Measurements from ENCODE around the gene LRRC74A. TPM values are rescaled to one million over a fixed set of nuclear protein-coding genes. Genes with fewer than 3 reads are reported as not detected.

The LRRC74A gene
- total and polyA plus RNA-seq, 4 donors, result 4.4 TPM; not detected in 3

- Histone ChIP-seq H3K4me3 (ENCODE audit: low read length in 2 of 2) (peak within 1 kb of the TSS; percentile 63 to 77), H3K27me3 (ENCODE audit: control insufficient read depth in 1 of 2, insufficient read depth in 2 of 2, low read length in 1 of 2) (no peaks in the 10 kb centered on the region), H3K4me1 (ENCODE audit: control insufficient read depth in 1 of 2, insufficient read depth in 2 of 2, low read length in 2 of 2) (peaks cover 0 to 3% of the 10 kb centered on the region in 2 donors), H3K27ac (ENCODE audit: low read depth in 1 of 2, low read length in 2 of 2) (peak within 1 kb of the TSS in 1 of 2 donors; percentile 37), H3K36me3 (ENCODE audit: control insufficient read depth in 1 of 2, insufficient read depth in 2 of 2, low read length in 1 of 2) (peaks cover 0 to 2% of the 10 kb centered on the region in 2 donors), H3K9me3 (ENCODE audit: control insufficient read depth, low read length) (no peaks in the 10 kb centered on the region)
- DNase-seq (peak; percentile 97 to 98), ATAC-seq (ENCODE audit: low FRiP score) (peak; percentile 94)
- 5 to 9% methylated on average over 40 to 69 of the region's 69 CpGs for WGBS, 2 donors
- intact Hi-C loops (cut with DNase I), result loop anchor here in 1 of 2 donors (5.0 kb wide), 1 partner anchor 40 kb away; no protein-coding TSS in a partner anchor
Observed at GRCh38 chr14:76812422-76813383, 13.5 kb upstream of the LRRC74A start, which contains the start of gene ANGEL1. Gene ANGEL1, minus strand, starts transcription at chr14:76812882. Its CDS starts 55 bp downstream, at chr14:76812827.

DNA sequence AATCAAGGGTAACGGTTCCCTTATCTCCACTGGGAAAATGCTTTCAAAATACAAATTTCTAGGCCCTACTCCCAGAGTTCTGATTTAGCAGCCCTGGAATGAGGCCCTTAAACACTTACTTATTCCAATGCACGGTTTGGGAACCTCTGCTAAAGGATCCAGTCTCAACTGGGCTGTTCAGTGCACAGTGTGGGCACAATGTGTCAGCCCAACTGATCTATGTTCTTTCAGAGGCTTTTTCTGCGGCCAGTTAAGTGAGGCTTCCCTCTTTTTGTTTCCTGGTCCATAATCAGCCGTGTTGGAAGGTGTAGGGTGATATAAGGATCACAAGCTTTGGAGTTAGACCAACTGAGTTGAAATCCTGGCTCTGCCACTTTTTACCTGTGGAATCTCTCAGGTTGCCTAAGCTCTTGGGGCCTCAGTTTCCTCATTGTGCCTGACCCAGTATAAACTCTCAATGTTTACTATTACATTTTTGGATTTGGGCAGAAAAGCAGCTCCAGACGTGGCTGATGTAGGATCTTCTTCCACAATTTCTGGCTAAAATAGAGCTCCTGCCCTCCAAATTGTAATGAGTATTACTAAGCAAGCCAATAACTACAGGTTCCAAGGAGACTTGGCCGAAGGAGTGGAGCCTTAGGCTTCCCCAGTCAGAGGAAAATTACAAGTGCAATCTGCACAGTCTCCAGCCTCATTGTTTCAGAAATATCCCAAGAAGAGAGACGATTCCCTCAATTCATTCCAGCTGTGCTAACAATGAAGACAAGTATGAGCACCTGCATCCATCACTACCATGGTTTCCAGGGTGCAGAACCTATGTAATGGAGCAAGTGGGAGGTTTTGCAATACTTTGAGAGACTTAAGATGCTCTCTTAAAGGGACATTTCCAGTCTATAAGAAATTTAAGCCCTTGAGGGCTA, 11.2 kb upstream of the LRRC74A start:
- Histone ChIP-seq H3K36me3 (ENCODE audit: control insufficient read depth in 1 of 2, insufficient read depth in 2 of 2, low read length in 1 of 2) (no peaks in the 10 kb centered on the region), H3K4me3 (ENCODE audit: low read length in 2 of 2) (no peak overlapping the region), H3K27ac (ENCODE audit: low read depth in 1 of 2, low read length in 2 of 2) (no peak overlapping the region), H3K4me1 (ENCODE audit: control insufficient read depth in 1 of 2, insufficient read depth in 2 of 2, low read length in 2 of 2) (peaks cover 0 to 3% of the 10 kb centered on the region in 2 donors), H3K9me3 (ENCODE audit: control insufficient read depth, low read length) (no peaks in the 10 kb centered on the region), H3K27me3 (ENCODE audit: control insufficient read depth in 1 of 2, insufficient read depth in 2 of 2, low read length in 1 of 2) (no peaks in the 10 kb centered on the region)
- no peak for DNase-seq
- WGBS, 2 donors, result 14 to 20% methylated on average over 7 of the region's 7 CpGs
- ATAC-seq (ENCODE audit: low FRiP score), result no peak
- intact Hi-C loops (cut with DNase I), result loop anchor here in 1 of 2 donors (5.0 kb wide), 1 partner anchor 43 kb away; no protein-coding TSS in a partner anchor

GRCh38 chr14:76820700-76821099, 5.5 kb upstream of the LRRC74A start:
- Histone ChIP-seq H3K9me3 (ENCODE audit: control insufficient read depth, low read length) (no peaks in the 10 kb centered on the region), H3K4me1 (ENCODE audit: control insufficient read depth in 1 of 2, insufficient read depth in 2 of 2, low read length in 2 of 2) (no peaks in the 10 kb centered on the region), H3K27me3 (ENCODE audit: control insufficient read depth in 1 of 2, insufficient read depth in 2 of 2, low read length in 1 of 2) (no peaks in the 10 kb centered on the region), H3K36me3 (ENCODE audit: control insufficient read depth in 1 of 2, insufficient read depth in 2 of 2, low read length in 1 of 2) (no peaks in the 10 kb centered on the region), H3K27ac (ENCODE audit: low read depth in 1 of 2, low read length in 2 of 2) (no peak overlapping the region), H3K4me3 (ENCODE audit: low read length in 2 of 2) (no peak overlapping the region)
- WGBS, 2 donors, result 82 to 87% methylated on average over 2 of the region's 2 CpGs
- intact Hi-C loops (cut with DNase I), result no loop called here
- DNase-seq, result no peak
- ATAC-seq (ENCODE audit: low FRiP score), result no peak

DNA sequence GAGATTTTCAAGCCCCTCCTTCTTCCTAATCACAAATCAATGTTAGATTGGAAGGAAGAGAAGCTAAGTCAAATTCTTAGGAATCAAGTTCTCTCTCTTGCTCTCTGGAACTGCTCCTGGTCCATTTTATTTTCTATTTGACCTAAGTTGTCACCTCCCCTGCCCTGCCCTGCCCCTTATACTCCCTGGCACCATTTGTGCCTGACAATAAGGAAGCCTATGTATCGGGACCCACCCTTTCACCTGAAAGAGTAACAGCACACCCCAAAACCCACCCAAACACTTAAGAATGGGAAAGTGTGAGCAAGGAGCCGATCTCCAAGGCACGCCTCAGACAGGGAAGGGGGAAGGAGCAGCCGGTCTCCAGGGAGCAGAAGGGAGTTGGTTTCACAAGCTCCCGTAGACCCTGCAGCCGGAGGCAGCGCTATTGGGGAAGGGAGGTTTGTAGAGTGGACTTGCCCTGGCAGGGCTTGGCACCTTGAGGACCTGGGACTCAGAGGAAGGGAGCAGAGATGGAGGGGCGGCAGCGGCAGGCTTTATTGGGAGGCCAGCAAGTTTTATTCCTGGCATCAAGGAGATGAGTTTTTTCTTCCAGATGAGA, 1.6 kb downstream of the LRRC74A start:
- H3K36me3 ChIP-seq (ENCODE audit: control insufficient read depth in 1 of 2, insufficient read depth in 2 of 2, low read length in 1 of 2), result no peaks in the 10 kb centered on the region
- DNase-seq (no peak), ATAC-seq (ENCODE audit: low FRiP score) (no peak)

DNA sequence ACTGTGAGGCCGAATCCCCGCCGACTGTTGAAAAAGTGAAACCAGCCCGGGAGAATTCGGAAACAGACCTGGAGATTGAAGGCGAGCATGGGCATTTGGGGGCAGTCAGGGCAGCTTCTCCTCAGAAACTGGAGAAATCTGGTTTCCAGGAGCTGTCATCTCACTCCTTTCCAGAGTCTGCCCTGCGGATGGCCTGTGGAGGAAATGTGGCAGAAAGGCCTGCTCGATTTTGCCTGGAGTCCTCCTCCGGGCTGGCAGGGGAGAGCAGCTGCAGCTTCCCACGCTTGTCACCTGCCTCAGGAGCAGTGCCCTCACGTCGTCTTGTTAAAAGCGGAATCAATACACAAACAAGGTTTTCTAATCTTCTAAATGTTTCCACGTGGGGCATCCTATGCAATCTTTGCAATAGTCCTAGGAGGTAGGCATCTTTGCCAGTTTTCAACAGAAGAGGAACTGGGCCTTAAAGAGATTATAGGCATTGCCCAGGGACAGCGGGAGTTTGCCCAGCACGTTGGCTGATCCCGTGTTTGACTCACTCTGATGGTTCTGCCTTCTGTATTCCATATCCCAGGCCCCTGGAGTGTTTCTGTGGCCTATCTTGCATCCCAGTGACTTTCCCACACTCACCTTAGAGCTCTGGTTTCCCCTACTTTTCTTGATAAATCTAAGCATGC, 2.3 kb downstream of the LRRC74A start:
- H3K27ac ChIP-seq (ENCODE audit: low read depth in 1 of 2, low read length in 2 of 2), result peak overlapping the region in 1 of 2 donors; percentile 14
- intact Hi-C loops (cut with DNase I), result no loop called here
- WGBS, 2 donors, result 51 to 55% methylated on average over 17 of the region's 17 CpGs

More for the DNA sequence above, 1.6 kb downstream of the LRRC74A start:
- H3K9me3 ChIP-seq (ENCODE audit: control insufficient read depth, low read length), result no peaks in the 10 kb centered on the region
- no peaks in the 10 kb centered on the region for H3K27me3 ChIP-seq (ENCODE audit: control insufficient read depth in 1 of 2, insufficient read depth in 2 of 2, low read length in 1 of 2)
- no peak overlapping the region for H3K27ac ChIP-seq (ENCODE audit: low read depth in 1 of 2, low read length in 2 of 2)
- H3K4me3 ChIP-seq (ENCODE audit: low read length in 2 of 2), result peak overlapping the region in 1 of 2 donors; percentile 53
- H3K4me1 ChIP-seq (ENCODE audit: control insufficient read depth in 1 of 2, insufficient read depth in 2 of 2, low read length in 2 of 2), result no peaks in the 10 kb centered on the region
- WGBS, 2 donors, result 28 to 38% methylated on average over 9 of the region's 9 CpGs
- intact Hi-C loops (cut with DNase I), result no loop called here

GRCh38 chr14:76829013-76829365, 2.8 kb downstream of the LRRC74A start:
- intact Hi-C loops (cut with DNase I), result no loop called here
- Histone ChIP-seq H3K4me1 (ENCODE audit: control insufficient read depth in 1 of 2, insufficient read depth in 2 of 2, low read length in 2 of 2) (no peaks in the 10 kb centered on the region), H3K27me3 (ENCODE audit: control insufficient read depth in 1 of 2, insufficient read depth in 2 of 2, low read length in 1 of 2) (no peaks in the 10 kb centered on the region), H3K36me3 (ENCODE audit: control insufficient read depth in 1 of 2, insufficient read depth in 2 of 2, low read length in 1 of 2) (no peaks in the 10 kb centered on the region), H3K4me3 (ENCODE audit: low read length in 2 of 2) (no peak overlapping the region), H3K9me3 (ENCODE audit: control insufficient read depth, low read length) (no peaks in the 10 kb centered on the region), H3K27ac (ENCODE audit: low read depth in 1 of 2, low read length in 2 of 2) (no peak overlapping the region)
- 88 to 96% methylated on average over 3 of the region's 3 CpGs for whole genome bisulfite sequencing, 2 donors
- no peak for ATAC-seq (ENCODE audit: low FRiP score)
- no peak for DNase-seq

More for the DNA sequence above, 2.3 kb downstream of the LRRC74A start:
- no peaks in the 10 kb centered on the region for H3K9me3 ChIP-seq (ENCODE audit: control insufficient read depth, low read length)
- DNase-seq (no peak), ATAC-seq (ENCODE audit: low FRiP score) (no peak)
- no peaks in the 10 kb centered on the region for H3K36me3 ChIP-seq (ENCODE audit: control insufficient read depth in 1 of 2, insufficient read depth in 2 of 2, low read length in 1 of 2)
- no peaks in the 10 kb centered on the region for H3K27me3 ChIP-seq (ENCODE audit: control insufficient read depth in 1 of 2, insufficient read depth in 2 of 2, low read length in 1 of 2)
- H3K4me1 ChIP-seq (ENCODE audit: control insufficient read depth in 1 of 2, insufficient read depth in 2 of 2, low read length in 2 of 2), result no peaks in the 10 kb centered on the region
- peak overlapping the region in 1 of 2 donors; percentile 53 for H3K4me3 ChIP-seq (ENCODE audit: low read length in 2 of 2)

DNA sequence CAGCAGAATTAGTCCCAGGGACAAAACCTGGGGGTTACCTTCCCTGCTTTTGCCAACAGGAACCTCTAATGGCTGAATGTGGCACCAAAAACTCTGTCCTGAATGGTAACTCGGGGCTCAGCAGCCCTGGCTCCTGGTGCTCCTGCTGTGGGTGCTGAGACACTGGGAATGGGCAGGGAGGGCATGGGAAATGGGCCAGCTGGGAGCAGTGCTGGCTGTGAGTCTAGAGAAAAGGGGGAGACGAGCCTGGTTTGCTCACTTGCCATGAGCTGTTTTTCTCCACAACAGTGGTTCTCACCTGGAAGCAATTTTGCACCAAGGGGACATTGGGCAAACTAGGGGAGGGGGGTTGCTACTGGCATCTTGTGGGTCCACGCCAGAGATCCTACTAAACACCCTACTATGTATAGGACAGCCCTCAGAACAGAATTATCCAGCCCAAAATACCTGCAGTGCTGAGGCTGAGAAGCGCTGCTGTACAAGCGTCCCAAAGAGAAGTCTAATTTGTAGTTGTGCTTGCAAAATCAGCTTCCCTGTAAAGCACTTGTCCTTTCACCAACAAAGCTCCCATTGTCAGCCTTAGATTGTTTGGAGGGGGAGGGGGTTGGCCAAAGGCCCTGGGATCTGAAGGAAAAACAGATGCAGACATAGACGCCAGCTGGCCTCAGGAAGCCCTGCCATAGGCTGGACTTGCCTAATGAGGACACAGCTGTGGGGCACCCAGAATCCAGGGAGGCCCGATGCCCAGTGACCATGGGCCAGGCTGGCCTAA, 3.6 kb downstream of the LRRC74A start:
- ATAC-seq (ENCODE audit: low FRiP score), result no peak
- WGBS, 2 donors, result 59 to 66% methylated on average over 7 of the region's 7 CpGs
- Histone ChIP-seq H3K4me3 (ENCODE audit: low read length in 2 of 2) (no peak overlapping the region), H3K27ac (ENCODE audit: low read depth in 1 of 2, low read length in 2 of 2) (no peak overlapping the region), H3K27me3 (ENCODE audit: control insufficient read depth in 1 of 2, insufficient read depth in 2 of 2, low read length in 1 of 2) (no peaks in the 10 kb centered on the region), H3K4me1 (ENCODE audit: control insufficient read depth in 1 of 2, insufficient read depth in 2 of 2, low read length in 2 of 2) (no peaks in the 10 kb centered on the region), H3K36me3 (ENCODE audit: control insufficient read depth in 1 of 2, insufficient read depth in 2 of 2, low read length in 1 of 2) (no peaks in the 10 kb centered on the region), H3K9me3 (ENCODE audit: control insufficient read depth, low read length) (no peaks in the 10 kb centered on the region)
- DNase-seq, result no peak
- intact Hi-C loops (cut with DNase I), result no loop called here
